Fibroblast of skin of left quadriceps (primary cell): Measurements from ENCODE around the gene CCL21.

ENCODE experiments used
- DNase-seq, 2 experiments: peaks; one replicate each; pipeline ENCODE4 v3.0.0-alpha.2; 2013; ENCODE audit warnings: low read depth in 2 of 2

CCL21 gene

DNA sequence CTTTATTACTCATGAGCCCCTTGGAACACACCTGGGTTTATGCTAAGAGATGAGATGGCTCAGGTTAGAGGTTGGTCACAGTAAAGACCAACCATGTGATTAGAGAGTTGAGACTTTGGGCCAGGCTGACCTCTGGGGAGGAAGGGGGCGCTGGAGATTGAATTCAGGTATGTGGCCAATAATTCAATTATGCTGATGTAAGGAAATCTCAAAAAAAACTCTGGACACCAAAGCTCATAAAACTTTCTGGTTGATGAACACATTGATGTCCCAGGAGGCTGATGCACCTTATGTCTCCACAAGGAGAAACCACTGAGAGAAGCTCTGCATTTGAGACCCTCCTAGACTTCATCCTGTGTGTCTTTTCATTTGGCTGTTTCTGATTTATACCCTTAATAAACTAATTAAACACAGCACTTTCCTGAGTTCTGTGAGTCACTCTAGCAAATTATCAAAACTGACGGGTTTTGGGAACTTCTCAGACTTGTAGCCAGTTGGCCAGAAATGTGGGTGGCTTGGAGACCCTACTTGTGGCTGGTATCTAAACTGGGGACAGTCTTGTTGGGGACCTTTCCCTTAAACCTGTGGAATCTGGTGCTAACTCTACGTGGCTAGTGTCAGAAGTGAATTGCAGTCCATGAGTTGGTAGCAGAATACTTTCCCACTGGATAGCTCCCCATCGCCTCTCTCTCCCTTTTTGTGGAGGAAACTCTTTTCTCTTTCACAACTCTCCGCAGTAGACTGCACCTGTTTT lies 40.0 kb downstream of the CCL21 start:
- no peak for DNase-seq

DNA sequence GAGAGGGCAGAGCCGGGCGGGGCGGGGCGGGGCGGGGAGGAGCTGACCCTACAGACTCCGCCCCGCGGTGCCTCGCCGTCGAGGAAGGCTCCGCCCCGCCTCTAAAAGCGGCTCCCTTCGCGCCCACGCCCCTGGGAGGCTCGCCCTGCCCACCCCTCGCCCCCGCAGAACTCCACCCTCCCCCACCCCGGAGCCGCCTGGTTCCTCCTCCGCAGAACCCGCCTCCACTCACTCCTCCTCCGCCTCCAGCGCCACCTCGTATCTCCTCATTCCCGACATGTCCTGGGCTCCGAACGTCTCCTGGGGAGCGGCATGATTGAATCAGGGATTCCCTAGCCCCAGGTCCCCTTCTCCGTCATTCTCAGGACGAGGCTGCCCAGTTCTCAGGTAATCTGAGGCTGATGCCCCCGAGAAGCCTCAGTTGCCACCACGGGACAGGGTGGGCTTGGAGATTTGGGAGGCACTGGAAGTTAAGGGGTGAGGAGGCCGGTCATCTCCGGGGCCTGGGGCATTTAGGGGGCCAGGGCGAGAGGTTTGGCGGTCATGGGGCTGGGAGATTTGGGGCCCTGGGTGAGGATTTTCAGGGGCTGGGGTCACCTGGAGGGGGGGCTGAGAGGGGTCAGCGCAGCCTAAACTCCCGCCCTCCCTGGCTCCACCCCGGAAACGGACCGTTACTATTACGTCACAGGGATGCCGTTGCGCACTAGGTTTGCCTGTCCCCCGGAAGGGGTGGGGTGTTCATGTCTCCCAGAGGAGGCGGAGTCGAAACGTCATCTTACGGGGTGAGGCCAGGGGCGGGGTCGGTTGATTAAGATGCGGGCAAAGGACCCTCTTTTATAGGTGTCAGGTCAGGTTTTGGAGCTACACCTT lies 44.3 kb downstream of the CCL21 start:
- DNase-seq: peak; percentile 87

DNA sequence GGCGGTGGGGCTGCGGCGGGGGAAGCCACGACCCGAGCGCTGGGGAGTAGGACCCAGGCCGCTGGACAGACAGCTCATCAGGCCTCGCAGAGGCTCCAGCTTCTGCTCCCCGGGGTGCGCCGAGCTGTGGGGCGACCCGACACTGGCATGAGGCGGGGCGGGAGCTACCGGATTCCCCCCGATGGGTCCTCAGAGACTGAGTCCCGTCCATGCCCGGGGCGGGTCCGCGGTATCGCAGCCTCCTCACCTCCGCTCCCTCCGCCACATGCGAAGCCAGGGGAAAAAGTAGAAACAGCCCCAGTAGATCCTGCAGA lies 44.9 kb downstream of the CCL21 start:
- DNase-seq: no peak

DNA sequence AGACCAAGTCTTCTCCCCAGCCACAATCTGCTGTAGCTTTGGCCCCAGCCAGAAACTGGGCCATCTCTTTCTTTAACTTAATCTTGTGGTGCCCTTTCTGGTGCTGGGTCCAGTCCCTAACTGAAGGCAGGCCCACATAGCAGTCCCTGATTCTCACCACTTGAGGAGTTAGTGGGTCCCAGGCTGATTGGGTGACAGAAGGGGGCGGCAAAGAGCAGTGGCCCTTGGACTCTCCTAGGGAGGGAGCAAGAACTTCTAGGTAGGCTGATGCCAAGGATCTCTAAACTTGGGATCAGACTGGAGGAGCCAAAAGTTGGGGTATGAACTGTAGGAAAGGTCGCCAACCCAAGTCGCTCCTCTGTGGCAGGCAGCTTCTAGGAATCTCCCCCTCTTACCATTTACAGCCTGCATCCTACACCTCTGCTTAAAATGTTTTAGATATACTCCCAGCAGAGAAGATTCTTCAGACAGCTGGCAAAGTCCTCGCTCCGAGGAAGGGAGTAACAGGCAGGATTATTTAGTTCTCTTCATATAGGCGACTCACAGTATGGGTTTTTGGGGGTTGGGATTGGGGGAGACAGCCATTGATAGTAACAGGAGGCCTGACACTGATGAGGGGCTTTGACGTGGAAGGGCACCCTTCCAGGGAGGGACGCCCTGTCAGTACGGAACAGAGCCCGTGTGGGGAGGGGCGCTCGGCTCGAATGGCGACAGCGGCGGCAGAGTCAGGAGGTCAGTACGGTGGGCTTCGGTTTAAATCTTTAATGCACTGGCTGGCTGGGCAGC lies 45.5 kb downstream of the CCL21 start:
- peak in 1 of 2 experiments; percentile 29 for DNase-seq

DNA sequence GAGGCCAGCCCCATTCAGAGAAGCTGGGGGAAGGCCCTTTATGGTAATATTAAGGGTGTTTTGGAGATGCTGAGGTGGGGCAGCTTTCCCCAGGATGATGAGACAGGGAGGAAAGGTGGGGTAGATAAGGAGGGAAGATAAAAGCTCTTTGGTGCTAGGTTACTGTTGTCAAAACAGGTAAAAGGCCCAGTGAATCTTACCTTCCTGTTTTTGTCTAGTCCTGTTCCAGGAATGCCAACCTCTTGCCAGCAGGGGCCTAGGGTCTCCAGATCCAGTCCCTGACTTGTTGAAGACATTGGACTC lies 46.7 kb downstream of the CCL21 start:
- no peak for DNase-seq

DNA sequence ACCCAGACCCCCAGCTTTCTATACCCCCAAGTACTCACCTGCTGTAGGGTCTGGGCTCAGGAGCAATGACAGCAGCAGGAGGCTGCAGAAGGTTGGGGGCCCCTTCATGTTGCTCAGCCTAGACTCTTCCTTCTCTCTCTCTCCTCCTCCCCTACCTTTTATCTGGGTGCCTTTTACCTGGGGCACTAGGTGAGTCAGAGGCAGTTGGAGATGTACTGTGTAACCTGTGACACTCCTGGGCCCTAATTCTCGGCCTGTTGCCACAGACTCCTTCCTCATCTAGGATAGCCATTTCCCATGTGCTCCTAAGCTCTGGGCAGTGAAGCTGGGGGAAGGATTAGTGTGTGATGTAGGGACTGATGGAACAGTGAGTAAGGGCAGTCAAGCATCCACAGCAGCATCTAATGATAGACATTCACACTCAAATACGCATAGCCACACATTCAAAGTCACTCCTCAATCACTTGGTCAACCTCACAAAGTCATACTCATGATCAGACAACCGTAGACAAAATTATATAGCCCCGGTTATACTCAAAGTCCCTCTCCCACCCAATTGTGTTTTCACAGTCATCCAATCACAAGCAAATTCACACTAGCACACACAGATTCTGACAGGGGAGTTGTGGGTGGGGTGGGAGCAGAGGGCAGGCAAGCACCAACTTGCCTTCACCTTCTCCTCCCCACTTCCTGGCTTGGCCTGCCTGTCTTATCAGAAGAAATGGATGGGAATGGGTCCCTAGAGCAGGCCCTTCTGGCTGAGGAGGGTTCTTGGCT lies 47.2 kb downstream of the CCL21 start, which contains the start of gene CCL27:
CCL27 (minus strand) TSS at position 132 of the 777 bp plus-strand sequence; CDS start at position 108, 24 bp downstream.
- DNase-seq: no peak

DNA sequence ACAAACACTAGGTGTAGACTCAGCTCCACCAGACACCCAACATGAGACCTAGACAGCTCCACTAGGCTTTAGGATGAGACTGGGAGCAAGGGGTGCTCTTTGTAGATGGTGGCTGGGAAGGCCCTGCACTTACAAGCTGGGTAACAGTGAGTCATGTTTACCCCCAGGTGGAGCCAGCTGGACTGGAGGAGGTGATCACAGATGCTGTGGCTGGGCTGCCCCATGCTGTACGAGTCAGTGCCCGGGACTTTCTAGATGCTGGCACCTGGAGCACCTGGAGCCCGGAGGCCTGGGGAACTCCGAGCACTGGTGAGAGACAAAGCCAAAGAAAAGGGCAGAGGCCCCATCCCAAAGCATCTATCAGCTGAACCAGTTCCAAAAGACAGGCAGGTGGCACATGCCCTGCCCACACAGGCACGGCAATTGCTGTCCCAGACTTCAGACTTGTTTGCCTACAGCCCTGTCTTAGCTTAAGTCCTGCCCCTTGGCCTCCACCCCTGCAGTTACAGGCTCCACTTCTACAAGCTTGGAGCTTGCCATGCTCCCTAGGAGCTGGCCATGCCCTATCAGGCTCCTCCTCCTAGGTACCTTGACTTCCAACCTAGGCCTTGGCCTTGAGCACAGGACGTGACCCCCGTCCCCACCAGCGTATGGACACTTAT lies 50.2 kb downstream of the CCL21 start:
- DNase-seq: no peak
